ENCODE data around the gene MMP24.

MMP24 gene

GRCh38 chr20:35275741-35276251 is 49.3 kb downstream of the MMP24 start:
- Histone ChIP-seq H3K9ac (ENCODE audit: low read length) (no peak overlapping the region), H3K4me1 (ENCODE audit: control insufficient read depth, low read depth, low read length) (no peaks in the 10 kb centered on the region), H3K36me3 (ENCODE audit: control insufficient read depth, low read depth, low read length) (peaks cover 24% of the 10 kb centered on the region), H3K27ac (ENCODE audit: low read length) (no peak overlapping the region), H3K4me3 (ENCODE audit: low read length) (no peak overlapping the region), H3K9me3 (ENCODE audit: control insufficient read depth, low read depth, low read length) (no peaks in the 10 kb centered on the region), H3K27me3 (ENCODE audit: control insufficient read depth, insufficient read depth, low read length) (no peaks in the 10 kb centered on the region)

GRCh38 chr20:35276408-35276807 is 49.9 kb downstream of the MMP24 start:
- no peak overlapping the region for H3K27ac ChIP-seq (ENCODE audit: low read length)
- H3K4me1 ChIP-seq (ENCODE audit: control insufficient read depth, low read depth, low read length) = no peaks in the 10 kb centered on the region
- peak overlapping the region; percentile 62 for H3K9ac ChIP-seq (ENCODE audit: low read length)
- peaks cover 26% of the 10 kb centered on the region for H3K36me3 ChIP-seq (ENCODE audit: control insufficient read depth, low read depth, low read length)
- no peaks in the 10 kb centered on the region for H3K9me3 ChIP-seq (ENCODE audit: control insufficient read depth, low read depth, low read length)
- no peaks in the 10 kb centered on the region for H3K27me3 ChIP-seq (ENCODE audit: control insufficient read depth, insufficient read depth, low read length)
- H3K4me3 ChIP-seq (ENCODE audit: low read length) = peak overlapping the region; percentile 73

- no peaks in the 10 kb centered on the region for H3K4me1 ChIP-seq (ENCODE audit: control insufficient read depth, low read depth, low read length)
- H3K9me3 ChIP-seq (ENCODE audit: control insufficient read depth, low read depth, low read length) = no peaks in the 10 kb centered on the region
- peak overlapping the region; percentile 62 for H3K9ac ChIP-seq (ENCODE audit: low read length)
- no peaks in the 10 kb centered on the region for H3K27me3 ChIP-seq (ENCODE audit: control insufficient read depth, insufficient read depth, low read length)
- H3K4me3 ChIP-seq (ENCODE audit: low read length) = peak overlapping the region; percentile 73
- H3K36me3 ChIP-seq (ENCODE audit: control insufficient read depth, low read depth, low read length) = peaks cover 29% of the 10 kb centered on the region
- peak overlapping the region; percentile 38 for H3K27ac ChIP-seq (ENCODE audit: low read length)
Measured at GRCh38 chr20:35277127-35277526, 50.6 kb downstream of the MMP24 start.

- no peaks in the 10 kb centered on the region for H3K27me3 ChIP-seq (ENCODE audit: control insufficient read depth, insufficient read depth, low read length)
Measured at GRCh38 chr20:35277531-35278395, 51.3 kb downstream of the MMP24 start, which contains the start of gene MMP24OS. TSS of gene MMP24OS (minus strand) at chr20:35278122. CDS start at chr20:35277929, 193 bp downstream.

GRCh38 chr20:35279040-35279439 is 52.5 kb downstream of the MMP24 start:
- no peak overlapping the region for H3K27ac ChIP-seq (ENCODE audit: low read length)
- peaks cover 31% of the 10 kb centered on the region for H3K36me3 ChIP-seq (ENCODE audit: control insufficient read depth, low read depth, low read length)
- H3K4me3 ChIP-seq (ENCODE audit: low read length) = no peak overlapping the region
- no peaks in the 10 kb centered on the region for H3K4me1 ChIP-seq (ENCODE audit: control insufficient read depth, low read depth, low read length)
- H3K9me3 ChIP-seq (ENCODE audit: control insufficient read depth, low read depth, low read length) = no peaks in the 10 kb centered on the region
- H3K9ac ChIP-seq (ENCODE audit: low read length) = no peak overlapping the region
- H3K27me3 ChIP-seq (ENCODE audit: control insufficient read depth, insufficient read depth, low read length) = no peaks in the 10 kb centered on the region

More at GRCh38 chr20:35277531-35278395, 51.3 kb downstream of the MMP24 start, which contains the start of gene MMP24OS:
- Histone ChIP-seq H3K9ac (ENCODE audit: low read length) (peak within 1 kb of the TSS; percentile 62), H3K27ac (ENCODE audit: low read length) (peak within 1 kb of the TSS; percentile 38), H3K4me3 (ENCODE audit: low read length) (peak within 1 kb of the TSS; percentile 73), H3K9me3 (ENCODE audit: control insufficient read depth, low read depth, low read length) (no peaks in the 10 kb centered on the region), H3K36me3 (ENCODE audit: control insufficient read depth, low read depth, low read length) (peaks cover 31% of the 10 kb centered on the region), H3K4me1 (ENCODE audit: control insufficient read depth, low read depth, low read length) (no peaks in the 10 kb centered on the region)

- peaks cover 31% of the 10 kb centered on the region for H3K36me3 ChIP-seq (ENCODE audit: control insufficient read depth, low read depth, low read length)
- H3K27ac ChIP-seq (ENCODE audit: low read length) = no peak overlapping the region
- H3K4me1 ChIP-seq (ENCODE audit: control insufficient read depth, low read depth, low read length) = no peaks in the 10 kb centered on the region
- H3K9me3 ChIP-seq (ENCODE audit: control insufficient read depth, low read depth, low read length) = no peaks in the 10 kb centered on the region
- H3K4me3 ChIP-seq (ENCODE audit: low read length) = no peak overlapping the region
- no peaks in the 10 kb centered on the region for H3K27me3 ChIP-seq (ENCODE audit: control insufficient read depth, insufficient read depth, low read length)
- no peak overlapping the region for H3K9ac ChIP-seq (ENCODE audit: low read length)
Measured at GRCh38 chr20:35279533-35280174, 53.2 kb downstream of the MMP24 start.

GRCh38 chr20:35280523-35280922 is 54.0 kb downstream of the MMP24 start:
- H3K36me3 ChIP-seq (ENCODE audit: control insufficient read depth, low read depth, low read length) = peaks cover 31% of the 10 kb centered on the region

GRCh38 chr20:35281506-35282101 is 55.1 kb downstream of the MMP24 start:
- Histone ChIP-seq H3K27me3 (ENCODE audit: control insufficient read depth, insufficient read depth, low read length) (no peaks in the 10 kb centered on the region), H3K36me3 (ENCODE audit: control insufficient read depth, low read depth, low read length) (peaks cover 31% of the 10 kb centered on the region), H3K9me3 (ENCODE audit: control insufficient read depth, low read depth, low read length) (no peaks in the 10 kb centered on the region), H3K9ac (ENCODE audit: low read length) (no peak overlapping the region), H3K27ac (ENCODE audit: low read length) (no peak overlapping the region), H3K4me3 (ENCODE audit: low read length) (no peak overlapping the region), H3K4me1 (ENCODE audit: control insufficient read depth, low read depth, low read length) (no peaks in the 10 kb centered on the region)

More at GRCh38 chr20:35280523-35280922, 54.0 kb downstream of the MMP24 start:
- Histone ChIP-seq H3K27me3 (ENCODE audit: control insufficient read depth, insufficient read depth, low read length) (no peaks in the 10 kb centered on the region), H3K9me3 (ENCODE audit: control insufficient read depth, low read depth, low read length) (no peaks in the 10 kb centered on the region), H3K4me3 (ENCODE audit: low read length) (no peak overlapping the region), H3K4me1 (ENCODE audit: control insufficient read depth, low read depth, low read length) (no peaks in the 10 kb centered on the region), H3K27ac (ENCODE audit: low read length) (no peak overlapping the region), H3K9ac (ENCODE audit: low read length) (no peak overlapping the region)

GRCh38 chr20:35283441-35284266 is 57.2 kb downstream of the MMP24 start:
- H3K4me1 ChIP-seq (ENCODE audit: control insufficient read depth, low read depth, low read length) = no peaks in the 10 kb centered on the region
- H3K27ac ChIP-seq (ENCODE audit: low read length) = no peak overlapping the region
- no peaks in the 10 kb centered on the region for H3K9me3 ChIP-seq (ENCODE audit: control insufficient read depth, low read depth, low read length)
- H3K27me3 ChIP-seq (ENCODE audit: control insufficient read depth, insufficient read depth, low read length) = no peaks in the 10 kb centered on the region
- peak overlapping the region; percentile 92 for H3K4me3 ChIP-seq (ENCODE audit: low read length)
- peak overlapping the region; percentile 84 for H3K9ac ChIP-seq (ENCODE audit: low read length)
- H3K36me3 ChIP-seq (ENCODE audit: control insufficient read depth, low read depth, low read length) = peaks cover 29% of the 10 kb centered on the region

GRCh38 chr20:35284267-35284991 is 57.9 kb downstream of the MMP24 start, which contains the start of gene EIF6:
TSS of gene EIF6 (minus strand) at chr20:35284772. CDS start at chr20:35284487, 285 bp downstream.
- Histone ChIP-seq H3K27me3 (ENCODE audit: control insufficient read depth, insufficient read depth, low read length) (no peaks in the 10 kb centered on the region), H3K4me1 (ENCODE audit: control insufficient read depth, low read depth, low read length) (no peaks in the 10 kb centered on the region), H3K27ac (ENCODE audit: low read length) (peak within 1 kb of the TSS; percentile 25), H3K36me3 (ENCODE audit: control insufficient read depth, low read depth, low read length) (peaks cover 21% of the 10 kb centered on the region), H3K9me3 (ENCODE audit: control insufficient read depth, low read depth, low read length) (no peaks in the 10 kb centered on the region), H3K9ac (ENCODE audit: low read length) (peak within 1 kb of the TSS; percentile 84), H3K4me3 (ENCODE audit: low read length) (peak within 1 kb of the TSS; percentile 92)

Data from iPS-18a (cell line).